Activated T-cell treated with anti-CD3 and anti-CD28 coated beads for 24 hours (primary cell): ENCODE data around the gene PLPP4.

Source experiments
- DNase-seq: peaks from one replicate; pipeline ENCODE4 v3.0.0-alpha.2; 2020; ENCODE audit warnings: low read depth

Gene PLPP4

DNA sequence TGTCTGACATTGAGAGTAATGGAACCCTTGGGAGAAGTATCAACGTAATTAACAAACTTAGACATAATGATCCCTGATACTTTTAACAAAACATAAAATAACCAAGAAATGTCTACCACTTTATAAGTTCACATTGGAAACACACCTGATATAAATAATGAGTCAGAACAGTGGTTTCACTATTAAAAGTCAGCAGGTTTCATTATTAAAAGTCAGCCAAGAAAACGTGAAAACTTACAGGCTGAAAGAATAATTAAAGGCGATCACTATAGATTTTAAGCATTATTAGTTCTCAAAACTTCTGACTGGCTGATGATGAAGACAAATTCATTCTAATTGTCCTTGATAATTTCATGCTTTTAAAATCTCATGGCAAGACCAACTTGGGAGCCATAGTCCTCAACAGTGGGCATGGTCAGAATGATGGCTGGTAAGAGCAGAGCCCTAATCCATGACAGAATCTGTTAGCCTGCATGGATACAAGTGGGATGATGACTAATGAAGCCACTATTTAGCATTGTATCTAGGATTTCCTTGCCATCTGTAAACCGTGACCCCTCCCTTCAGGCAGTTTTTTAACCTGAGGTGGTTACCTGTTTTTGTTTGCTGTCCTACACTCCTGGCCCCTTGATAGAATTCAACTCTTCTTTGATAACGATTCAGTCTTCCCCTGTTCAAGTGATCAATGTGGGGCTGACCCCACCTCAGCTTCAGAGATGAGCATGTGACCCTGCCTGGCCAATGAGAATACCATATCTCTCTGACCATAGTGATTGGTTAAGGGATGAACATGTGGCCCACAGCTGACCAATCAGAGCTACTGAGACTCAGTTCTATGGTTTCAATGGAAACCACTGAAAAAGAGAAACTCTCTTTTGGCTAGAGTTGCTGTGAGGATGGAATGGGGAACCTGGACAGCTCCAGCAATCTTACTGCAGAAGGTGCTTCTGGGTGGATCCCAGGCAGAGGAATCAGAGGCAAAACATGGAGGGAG, 151.0 kb downstream of the PLPP4 start:
- DNase-seq, result no peak

DNA sequence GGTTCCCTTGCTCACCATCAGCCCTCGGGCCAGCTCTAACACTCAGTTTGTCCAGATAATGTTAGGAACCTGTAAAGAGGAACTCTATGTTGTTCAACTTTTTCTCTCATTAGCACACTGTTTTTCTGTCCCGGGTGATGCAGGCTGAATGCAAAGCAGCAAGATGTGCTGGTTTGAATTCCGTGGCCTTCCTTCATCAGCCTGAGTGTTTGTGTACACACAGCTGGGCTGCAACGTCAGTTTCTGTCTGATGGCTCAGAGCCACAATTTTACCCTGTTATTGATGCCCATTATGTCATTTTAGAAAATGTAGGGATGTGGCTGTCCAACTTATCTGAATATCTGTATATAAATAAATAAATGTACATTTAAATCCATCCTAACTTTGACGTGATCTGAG, 152.0 kb downstream of the PLPP4 start:
- no peak for DNase-seq

DNA sequence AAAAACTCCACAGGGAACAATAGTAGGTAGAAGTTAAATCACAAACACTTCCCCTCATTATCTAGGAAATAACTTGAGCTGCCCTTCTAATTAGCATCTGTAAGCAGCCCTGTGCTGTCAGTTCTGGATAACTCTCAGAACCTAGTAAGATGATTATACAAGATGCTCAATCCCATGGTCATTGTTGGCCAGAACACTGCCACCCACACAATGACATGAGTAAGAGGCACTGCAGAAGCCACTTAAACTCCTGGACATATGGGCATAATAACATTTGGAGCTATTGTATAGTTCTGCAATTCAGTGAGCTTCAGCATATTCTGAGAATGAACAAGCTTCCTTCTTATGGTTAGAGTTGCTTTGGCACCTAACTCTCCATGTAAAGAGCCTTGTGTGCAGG, 153.8 kb downstream of the PLPP4 start:
- DNase-seq, result no peak

DNA sequence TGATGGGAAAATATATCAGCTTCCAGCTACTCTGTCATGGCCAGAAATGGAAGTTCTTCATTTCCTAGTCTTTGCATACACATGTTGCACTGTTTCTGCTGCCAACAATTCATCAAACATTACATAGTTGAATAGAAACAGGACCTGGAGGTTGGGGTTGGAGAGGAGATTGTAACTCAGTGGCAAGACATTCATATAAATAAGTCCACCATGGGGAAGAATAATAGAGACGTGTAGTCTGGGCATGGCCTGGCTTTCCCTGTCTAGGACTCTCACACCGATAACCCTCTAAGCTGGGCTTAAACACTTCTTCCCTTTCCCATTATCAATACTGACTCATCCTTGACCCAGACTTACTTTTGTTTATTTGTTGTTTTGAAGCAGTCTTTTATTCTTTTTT, 155.7 kb downstream of the PLPP4 start:
- DNase-seq, result no peak

DNA sequence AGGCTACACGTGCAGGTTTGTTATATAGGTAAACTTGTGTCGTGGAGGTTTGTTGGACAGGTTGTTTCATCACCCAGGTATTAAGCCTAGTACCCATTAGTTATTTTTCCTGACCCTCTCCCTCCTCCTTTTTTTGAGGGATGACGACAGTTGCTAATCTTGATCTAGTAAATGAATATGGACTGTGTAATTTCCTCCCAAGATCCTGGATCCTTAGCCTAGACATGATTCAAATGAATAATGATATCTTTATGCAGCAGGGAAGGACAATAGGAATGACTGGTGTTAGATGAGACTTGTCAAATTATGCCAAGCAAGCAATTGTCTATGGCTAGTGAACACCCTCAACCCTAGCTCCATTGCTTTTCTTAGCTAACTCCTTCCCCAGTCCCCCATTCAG, 156.2 kb downstream of the PLPP4 start:
- DNase-seq, result no peak

DNA sequence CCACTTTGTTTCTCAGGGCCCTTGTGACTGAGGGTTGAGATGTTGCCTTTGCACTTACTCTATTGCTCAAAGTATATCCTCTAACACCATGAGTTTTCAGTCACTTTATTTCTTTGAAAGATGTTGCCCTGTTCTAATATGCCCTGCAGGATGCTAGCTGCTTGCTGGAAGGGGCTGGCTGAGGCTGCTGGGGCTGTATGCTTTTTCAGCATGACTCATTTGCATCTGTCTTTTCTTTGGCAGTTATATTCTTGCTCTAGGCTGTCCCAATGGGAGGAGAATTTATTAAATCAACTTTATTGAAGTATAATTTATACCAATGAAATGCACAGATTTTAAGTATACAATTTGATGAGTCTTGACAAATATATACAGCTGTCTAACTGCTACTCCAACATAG, 157.7 kb downstream of the PLPP4 start:
- DNase-seq, result no peak

DNA sequence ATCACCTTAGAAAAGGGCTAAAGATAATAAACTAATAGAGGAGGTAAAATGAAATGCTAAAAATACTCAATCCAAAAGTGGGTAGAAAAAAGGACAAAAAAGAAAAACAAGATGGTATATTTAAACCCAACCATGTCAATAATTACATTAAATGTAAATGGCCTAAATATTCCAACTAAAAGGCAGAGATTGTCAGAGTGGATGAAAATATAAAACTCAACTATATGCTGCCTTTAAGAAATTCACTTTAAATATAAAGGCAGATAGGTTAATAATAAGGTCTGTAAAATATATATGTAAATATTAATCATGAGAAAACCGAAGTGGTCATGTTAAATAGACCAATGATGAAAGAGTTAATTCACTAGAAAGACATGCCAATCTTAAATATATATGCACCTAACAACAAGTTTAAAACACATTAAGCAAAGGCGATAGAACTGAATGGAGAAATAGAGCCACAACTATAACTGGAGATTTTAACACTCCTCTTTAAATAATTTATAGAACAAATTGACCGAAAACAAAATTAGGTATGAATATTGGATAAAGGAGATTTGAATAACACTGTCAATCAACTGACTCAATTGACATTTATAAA, 159.4 kb downstream of the PLPP4 start:
- no peak for DNase-seq

DNA sequence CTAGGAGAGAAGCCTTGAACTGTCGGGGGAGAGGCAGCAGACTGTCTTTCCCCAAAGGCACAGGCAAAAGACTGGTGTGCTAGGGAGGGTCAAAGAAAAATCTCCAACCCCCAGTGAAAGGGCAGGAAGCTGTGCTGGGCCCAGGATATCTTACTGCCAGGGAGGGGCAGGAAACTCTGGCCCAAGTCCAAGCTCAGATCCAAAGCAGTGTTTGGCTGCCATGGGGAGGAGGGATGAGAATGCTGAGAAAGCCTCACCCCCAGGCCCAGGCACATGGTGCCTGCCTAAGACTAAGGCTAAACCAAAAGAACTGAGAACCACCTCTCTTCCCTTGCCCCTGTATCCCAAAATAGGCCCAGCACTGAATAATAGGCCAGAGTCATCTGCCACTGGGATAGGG, 171.2 kb downstream of the PLPP4 start:
- DNase-seq, result no peak

DNA sequence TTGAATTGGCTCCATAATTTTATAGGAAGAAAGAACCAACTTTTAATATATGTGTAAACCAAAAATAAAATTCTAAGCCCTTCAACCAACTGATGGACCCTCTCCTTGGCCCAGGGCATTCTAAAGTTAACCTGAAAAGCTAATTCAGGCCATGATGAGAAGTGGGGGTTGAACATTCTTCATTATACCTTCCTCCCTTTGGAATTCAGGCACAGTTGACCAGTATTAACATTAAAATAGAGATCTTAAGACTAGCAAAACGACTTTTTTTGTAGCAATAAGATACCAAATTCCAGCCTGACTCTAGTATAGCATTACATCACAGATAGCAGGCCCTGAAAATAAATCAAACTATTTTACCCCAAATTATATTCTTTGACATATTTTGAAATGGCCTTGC, 173.2 kb downstream of the PLPP4 start:
- DNase-seq, result no peak

DNA sequence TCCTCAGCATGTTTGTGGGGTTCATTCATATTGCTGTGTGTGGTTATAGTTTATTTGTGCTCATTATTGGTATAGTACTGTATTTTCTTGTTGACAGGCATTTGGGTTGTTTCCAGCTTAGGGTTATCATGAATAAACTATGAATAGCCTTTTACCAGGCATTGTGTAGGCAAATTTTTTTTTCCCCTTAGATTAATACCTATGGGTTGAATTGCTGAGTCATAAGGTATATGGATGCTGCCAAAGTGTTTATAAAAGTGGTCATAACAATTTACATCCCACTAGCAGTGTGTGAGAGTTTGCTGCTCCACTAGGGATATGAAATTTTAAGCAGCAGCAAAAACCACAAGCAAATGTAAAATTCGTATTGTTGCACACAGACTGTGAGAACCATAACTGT, 175.0 kb downstream of the PLPP4 start:
- DNase-seq, result no peak

DNA sequence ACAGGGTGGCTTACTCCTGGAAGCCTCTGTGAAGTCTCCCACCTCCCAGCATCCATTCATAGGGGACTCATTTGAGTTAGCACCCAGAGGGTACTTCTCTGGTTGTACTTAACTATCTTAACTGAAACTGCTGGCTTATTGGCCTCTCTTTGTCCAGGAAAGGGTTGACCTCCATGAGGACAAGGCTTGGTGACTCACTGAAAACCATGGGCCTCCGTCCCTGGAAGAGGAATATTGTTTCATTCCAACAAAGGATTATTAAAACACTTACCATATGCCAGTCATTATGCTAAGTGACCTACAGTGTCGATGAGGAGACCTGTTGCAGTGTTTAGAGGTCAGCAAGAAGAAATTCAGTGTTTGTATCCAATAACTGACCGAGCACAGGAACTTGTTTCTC, 175.9 kb downstream of the PLPP4 start:
- DNase-seq, result no peak

DNA sequence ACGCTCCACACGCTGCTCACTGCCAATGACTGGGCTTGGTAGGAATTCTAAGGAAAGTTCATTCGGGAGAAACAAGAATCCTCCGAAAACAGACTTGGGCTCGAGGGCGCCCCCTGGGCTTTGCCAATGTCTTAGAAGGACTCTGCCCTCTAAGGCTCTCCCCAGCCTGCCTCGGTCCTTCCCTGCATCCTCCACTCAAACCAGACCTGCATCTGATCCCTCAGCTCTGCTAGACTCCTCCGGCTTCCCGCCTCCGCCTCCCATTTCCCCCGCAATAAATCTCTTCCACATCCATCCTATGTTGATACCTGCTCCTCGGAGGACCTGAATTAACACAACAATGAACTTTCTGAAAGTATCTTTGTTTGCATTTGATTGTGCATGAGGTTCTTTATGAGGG, 177.6 kb downstream of the PLPP4 start:
- no peak for DNase-seq
